Measurements from ENCODE around the gene NPBWR2.

- TF ChIP-seq SIN3A (IDR thresholded peaks at IDR 0.05; ENCODE audit: borderline replicate concordance, low read depth, low read length) (no peak), RAD21 (IDR thresholded peaks at IDR 0.05; ENCODE audit: low read length) (no peak), SMC3 (IDR thresholded peaks at IDR 0.05; ENCODE audit: low read depth, low read length) (no peak), RFX5 (IDR thresholded peaks at IDR 0.05; ENCODE audit: low read length) (no peak)
Observed at GRCh38 chr20:64090165-64090564, 17.2 kb downstream of the NPBWR2 start.

Measured in SK-N-SH (cell line).